Measurements from ENCODE around the gene TGFA.

- TF ChIP-seq CTCF (IDR thresholded peaks at IDR 0.05) (no peak), POLR2AphosphoS5 (IDR thresholded peaks at IDR 0.05) (no peak), POLR2A (IDR thresholded peaks at IDR 0.05) (no peak)
Measured at GRCh38 chr2:70511971-70512729, 41.5 kb downstream of the TGFA start.
